Peyer's patch (tissue), 4 donors: ENCODE data around the gene RAPSN.

Source experiments
- POLR2A ChIP-seq, 2 donors: fragments of 450-650 bp; IDR thresholded peaks; one replicate each; pipeline ENCODE4 v1.5.1; 2017; ENCODE audit warnings: antibody characterized with exemption in 2 of 2, mild to moderate bottlenecking in 2 of 2, moderate library complexity in 2 of 2
- TF ChIP-seq, protein P1 (sequence below), 6 experiments: fragments of 450-650 bp in 4 of 6; fragments of 200-600 bp in 2 of 6; sonication (generic) in 1 of 6; IDR thresholded peaks; one replicate each; pipeline ENCODE4 v1.5.1; 2017 to 2019; ENCODE audit warnings: antibody characterized with exemption in 6 of 6, mild to moderate bottlenecking in 3 of 6, moderate library complexity in 1 of 6

DNA sequence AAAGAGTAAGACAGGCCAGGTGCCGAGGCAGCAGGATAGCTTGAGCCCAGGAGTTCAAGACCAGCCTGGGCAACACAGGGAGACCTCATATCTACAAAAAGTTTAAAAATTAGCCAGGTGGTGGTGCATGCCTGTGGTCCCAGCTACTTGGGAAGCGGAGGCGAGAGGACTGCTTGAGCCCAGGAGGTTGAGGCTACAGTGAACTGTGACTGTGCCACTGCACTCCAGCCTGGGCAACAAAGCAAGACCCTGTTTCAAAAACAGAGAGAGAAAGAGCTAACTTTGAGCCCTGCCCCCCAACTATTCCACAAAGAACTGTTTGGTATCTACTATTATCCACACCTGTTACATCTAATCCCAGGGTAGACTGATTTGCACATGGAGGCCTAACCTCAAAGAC is 49.2 kb upstream of the RAPSN start:
- TF ChIP-seq POLR2A (IDR thresholded peaks at IDR 0.05) = no peak
- TF ChIP-seq, protein P1, sequence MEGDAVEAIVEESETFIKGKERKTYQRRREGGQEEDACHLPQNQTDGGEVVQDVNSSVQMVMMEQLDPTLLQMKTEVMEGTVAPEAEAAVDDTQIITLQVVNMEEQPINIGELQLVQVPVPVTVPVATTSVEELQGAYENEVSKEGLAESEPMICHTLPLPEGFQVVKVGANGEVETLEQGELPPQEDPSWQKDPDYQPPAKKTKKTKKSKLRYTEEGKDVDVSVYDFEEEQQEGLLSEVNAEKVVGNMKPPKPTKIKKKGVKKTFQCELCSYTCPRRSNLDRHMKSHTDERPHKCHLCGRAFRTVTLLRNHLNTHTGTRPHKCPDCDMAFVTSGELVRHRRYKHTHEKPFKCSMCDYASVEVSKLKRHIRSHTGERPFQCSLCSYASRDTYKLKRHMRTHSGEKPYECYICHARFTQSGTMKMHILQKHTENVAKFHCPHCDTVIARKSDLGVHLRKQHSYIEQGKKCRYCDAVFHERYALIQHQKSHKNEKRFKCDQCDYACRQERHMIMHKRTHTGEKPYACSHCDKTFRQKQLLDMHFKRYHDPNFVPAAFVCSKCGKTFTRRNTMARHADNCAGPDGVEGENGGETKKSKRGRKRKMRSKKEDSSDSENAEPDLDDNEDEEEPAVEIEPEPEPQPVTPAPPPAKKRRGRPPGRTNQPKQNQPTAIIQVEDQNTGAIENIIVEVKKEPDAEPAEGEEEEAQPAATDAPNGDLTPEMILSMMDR (IDR thresholded peaks at IDR 0.05) = no peak
